ENCODE measurements around the gene LIF.
"Not testable (repeated sequence)": the region's sequence is repeated elsewhere in the genome, so short reads cannot be mapped to it uniquely, and the experiment has no call there.

The LIF gene

DNA sequence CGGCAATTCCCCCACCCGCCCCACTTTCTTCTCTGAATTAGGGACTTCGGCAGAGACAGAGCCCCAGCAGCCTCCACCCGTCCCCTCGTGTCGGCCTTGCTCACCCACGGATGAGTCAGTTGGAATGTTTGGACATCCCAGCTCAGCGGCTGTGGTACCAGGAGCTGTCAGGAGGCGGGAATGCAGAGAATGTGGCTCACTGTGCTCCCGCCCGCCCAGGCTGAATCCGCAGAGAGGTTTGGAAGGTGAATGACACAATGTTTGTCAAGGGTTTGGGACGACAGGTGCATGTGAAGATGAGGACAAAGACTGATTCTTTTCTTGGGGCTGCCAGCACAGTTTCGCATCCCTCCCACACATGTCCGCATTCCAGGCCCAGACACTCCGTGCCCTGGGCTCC is 39.6 kb downstream of the LIF start:
- DNase-seq (ENCODE audit: low read depth): peak; percentile 98

- DNase-seq (ENCODE audit: low read depth): peak; percentile 96
Measured at GRCh38 chr22:30205281-30206115, 41.1 kb downstream of the LIF start.

DNA sequence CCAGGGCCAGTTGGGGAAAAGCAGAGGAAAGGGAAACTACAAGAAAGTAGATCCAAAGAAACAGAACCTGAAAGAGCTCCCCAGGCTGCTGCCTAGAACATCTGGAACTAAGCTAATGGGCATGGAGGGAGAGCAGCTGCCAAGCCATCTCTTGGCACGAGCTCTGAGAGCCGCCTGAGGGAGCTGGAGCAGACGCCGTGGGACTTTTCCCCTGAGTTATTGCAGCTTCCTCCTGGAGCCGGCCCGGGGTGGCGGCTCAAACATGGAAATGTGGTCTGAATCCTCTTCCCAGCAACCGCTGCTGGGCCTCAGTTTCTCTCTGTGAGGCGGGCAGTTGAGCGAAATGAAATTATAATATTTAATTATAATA is 41.8 kb downstream of the LIF start:
- no peak for DNase-seq (ENCODE audit: low read depth)

- no peak for DNase-seq (ENCODE audit: low read depth)
Measured at GRCh38 chr22:30204015-30204741, 42.4 kb downstream of the LIF start.

DNA sequence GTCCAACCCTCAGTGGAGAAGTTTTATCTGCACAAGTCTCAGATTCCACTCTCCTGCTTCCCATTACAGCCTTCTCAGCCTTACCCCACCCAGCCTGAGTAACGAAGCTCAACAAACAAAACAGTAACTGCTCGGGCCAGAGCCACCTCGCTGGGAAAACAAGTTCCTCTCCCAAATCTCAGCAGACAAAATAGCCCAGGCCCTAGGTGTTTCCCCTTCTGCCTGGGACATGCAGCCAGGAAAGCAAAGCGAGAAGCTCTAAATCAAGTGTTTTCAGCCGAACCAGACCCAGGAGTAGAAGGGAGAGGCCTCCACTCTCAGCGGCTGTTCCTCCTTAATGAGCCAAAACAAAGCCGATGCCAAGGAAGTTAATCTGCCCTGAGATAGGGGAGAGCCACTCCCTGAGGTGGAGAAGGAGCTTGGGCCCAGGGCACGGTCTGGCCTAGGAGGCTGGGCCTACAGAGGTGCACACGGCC is 44.0 kb downstream of the LIF start:
- DNase-seq (ENCODE audit: low read depth): peak; percentile 56

- DNase-seq (ENCODE audit: low read depth): peak; percentile 94
Measured at GRCh38 chr22:30201945-30202344, 44.6 kb downstream of the LIF start.

GRCh38 chr22:30200905-30201304 is 45.7 kb downstream of the LIF start:
- DNase-seq (ENCODE audit: low read depth): not testable (repeated sequence)

- DNase-seq (ENCODE audit: low read depth): no peak
Measured at GRCh38 chr22:30198921-30199320, 47.6 kb downstream of the LIF start.

GRCh38 chr22:30198152-30198825 is 48.3 kb downstream of the LIF start:
- no peak for DNase-seq (ENCODE audit: low read depth)

DNA sequence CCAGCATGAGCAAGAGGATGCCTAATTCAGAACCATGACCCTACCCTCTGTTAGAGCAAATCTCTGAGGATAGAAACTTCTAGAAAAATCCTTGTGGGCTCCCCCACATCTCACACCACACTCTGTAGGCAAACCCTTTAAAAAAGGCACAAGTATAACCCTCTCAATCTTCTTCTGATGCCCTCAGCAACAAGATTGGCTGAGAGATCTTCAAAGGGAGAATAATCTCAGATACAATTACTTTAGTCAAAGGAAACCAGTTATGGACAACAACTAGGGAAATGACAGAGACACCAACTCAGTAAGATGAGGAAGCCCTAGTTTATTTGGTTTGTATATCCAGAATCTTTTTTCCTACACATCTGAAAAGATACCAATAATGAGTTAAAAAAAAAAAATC is 49.2 kb downstream of the LIF start:
- no peak for DNase-seq (ENCODE audit: low read depth)

DNA sequence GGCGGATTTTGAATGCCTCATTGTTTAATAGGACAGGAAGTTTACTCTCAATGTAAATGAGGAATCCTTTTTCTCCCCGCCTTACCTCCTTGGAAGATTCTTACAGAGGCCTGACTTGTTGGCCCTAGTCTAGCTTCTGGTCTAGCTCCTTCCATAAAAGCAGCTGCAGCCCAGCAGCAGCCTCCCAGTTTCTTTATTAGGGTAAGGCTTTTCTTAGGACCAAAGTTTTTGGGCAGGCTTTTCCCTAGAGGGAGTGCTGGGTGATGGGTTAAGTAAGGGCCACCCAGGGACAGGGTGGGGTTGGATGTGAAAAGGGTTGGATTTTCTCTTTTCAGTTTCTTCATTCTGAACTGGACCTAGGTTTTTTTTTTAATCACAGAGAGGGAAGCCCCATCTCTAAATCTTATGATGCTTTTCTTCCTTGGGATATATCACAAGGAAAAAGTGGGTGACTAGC is 49.7 kb downstream of the LIF start:
- no peak for DNase-seq (ENCODE audit: low read depth)

DNA sequence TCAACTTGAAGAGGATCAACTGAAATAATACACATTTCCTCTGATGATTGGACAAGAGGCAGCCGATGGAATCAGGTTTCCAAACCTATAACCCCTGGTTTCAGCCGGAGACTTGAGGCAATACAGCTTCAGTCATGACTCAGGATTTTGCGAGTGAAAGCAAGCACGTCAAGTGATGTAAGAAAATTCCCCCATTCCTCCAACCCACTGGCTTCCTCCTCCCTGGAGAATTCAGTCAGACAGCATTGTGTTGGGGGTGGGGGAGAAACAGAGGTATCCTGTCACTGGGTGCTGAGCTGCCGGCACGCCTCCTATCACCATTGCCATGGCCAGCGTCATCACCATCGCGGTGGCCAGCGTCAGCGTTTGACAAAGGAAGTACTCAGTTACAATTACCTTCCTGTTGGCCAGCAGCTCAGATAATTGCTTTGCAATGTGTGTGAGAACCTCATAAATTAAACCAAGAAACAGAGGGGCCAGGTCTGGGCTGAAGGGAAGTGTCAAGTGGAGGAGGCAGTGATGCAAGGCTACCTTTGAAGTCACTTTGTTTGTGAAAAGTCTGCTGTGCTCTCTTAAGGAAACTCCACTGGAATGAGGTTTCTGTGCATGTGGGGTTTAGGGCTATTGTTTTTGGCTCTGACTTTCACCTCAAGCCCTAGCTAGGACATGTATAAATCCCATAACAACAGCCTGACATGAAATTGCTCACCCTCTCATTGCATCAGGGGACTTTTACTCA is 50.2 kb downstream of the LIF start:
- peak; percentile 100 for DNase-seq (ENCODE audit: low read depth)

- peak; percentile 47 for DNase-seq (ENCODE audit: low read depth)
Measured at GRCh38 chr22:30195245-30196140, 51.1 kb downstream of the LIF start.

DNA sequence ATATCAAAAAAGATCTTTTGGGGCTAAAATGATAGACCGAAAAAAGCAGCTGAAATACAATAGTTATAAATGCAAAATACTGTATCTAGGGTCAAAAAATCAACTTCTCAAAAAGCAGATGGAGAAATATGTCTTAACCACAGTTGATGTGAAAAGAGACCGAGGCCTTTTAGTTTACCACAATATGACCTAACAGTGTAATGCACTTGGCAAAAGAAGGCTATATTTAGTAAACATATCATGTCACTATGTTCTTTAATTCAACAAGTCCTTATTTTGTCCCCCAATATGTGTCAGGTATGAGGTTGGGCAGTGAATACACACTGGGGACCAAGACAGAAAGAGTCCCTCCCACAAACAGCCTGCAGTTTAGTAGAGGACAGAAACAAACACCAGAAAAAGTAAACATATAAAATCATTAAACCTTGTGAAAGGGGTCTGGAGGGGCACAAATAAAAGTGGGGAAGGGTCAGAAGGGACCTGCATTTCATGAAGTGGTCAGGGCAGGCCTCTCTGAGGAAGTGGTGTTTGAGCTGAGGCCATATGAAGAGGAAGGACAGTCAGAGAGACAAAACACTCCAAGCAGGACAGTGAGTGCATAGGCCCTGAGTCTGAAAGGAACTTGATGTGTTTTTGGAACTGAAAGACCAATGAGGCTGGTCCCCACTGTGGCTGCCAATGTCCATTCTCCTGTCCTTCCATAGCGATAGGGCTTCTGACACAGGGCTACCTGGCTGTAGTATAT is 53.4 kb downstream of the LIF start:
- no peak for DNase-seq (ENCODE audit: low read depth)

DNA sequence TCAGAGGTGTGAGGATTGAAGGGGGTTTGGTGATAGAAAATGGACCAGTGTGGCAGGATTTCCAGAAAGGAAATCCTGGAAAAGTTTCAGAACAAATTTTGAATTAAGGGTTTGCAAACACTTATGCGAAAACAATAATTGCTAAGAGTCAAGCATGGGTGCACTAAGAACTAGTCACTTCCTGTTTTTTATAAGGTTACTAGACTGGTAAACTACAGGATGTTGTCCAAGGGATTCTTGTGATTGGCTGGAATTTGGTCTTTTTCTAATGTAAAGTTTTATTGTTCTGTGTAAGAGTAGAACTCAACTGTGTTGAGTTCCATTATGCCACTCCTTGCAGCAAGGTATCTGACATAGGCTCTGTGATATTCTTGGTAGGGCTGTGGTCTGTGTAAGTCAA is 54.1 kb downstream of the LIF start:
- no peak for DNase-seq (ENCODE audit: low read depth)

- DNase-seq (ENCODE audit: low read depth): peak; percentile 51
Measured at GRCh38 chr22:30191040-30191701, 55.4 kb downstream of the LIF start.

DNA sequence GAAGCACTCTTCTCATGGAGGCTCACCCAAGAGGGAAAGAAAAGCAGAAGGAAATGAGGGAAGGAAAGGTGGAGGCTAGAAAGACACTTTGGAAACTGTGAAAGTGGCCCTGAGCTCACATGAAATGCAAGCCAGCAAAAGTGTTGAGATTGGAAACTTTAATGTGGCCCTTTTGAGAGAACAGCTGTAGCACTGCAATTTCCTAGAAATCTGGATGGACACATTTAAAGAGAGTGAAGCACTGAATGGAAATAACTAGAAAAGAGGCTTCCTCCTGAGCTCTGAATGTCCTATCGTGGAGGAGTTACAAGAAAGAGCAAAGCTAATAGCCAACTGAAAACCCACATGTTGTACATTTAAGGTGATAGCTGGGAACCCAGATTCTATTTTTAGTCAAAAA is 56.0 kb downstream of the LIF start:
- no peak for DNase-seq (ENCODE audit: low read depth)
